K562 (cell line): Measurements from ENCODE around the gene CREG1. TPM values are rescaled to one million over a fixed set of nuclear protein-coding genes. Genes with fewer than 3 reads are reported as not detected.

ENCODE experiments used
- ARID2 ChIP-seq: fragments of 450-650 bp; IDR thresholded peaks from 2 replicates; pipeline ENCODE4 v1.6.1; 2017; ENCODE audit warnings: antibody characterized with exemption, mild to moderate bottlenecking
- ATF3 ChIP-seq, 2 experiments: fragments of 450-650 bp in 1 of 2; sonication (generic) in 1 of 2; formaldehyde crosslinking in 1 of 2; IDR thresholded peaks in 1 of 2; conservative IDR thresholded peaks in 1 of 2; 2 replicates each; pipeline versions ENCODE4 v1.6.1 to v1.8.1; 2016 to 2023; ENCODE audit warnings: mild to moderate bottlenecking in 2 of 2, moderate library complexity in 2 of 2, inconsistent platforms in 1 of 2, missing genetic modification reagents in 1 of 2
- BHLHE40 ChIP-seq: IDR thresholded peaks from 2 replicates; pipeline ENCODE4 v1.6.1; 2011; ENCODE audit warnings: low read length, improper control_type of control experiment
- CEBPG ChIP-seq, 3 experiments: fragments of 200-800 bp in 1 of 3; sonication (Bioruptor generic) in 1 of 3; sonication (generic) in 1 of 3; formaldehyde crosslinking in 1 of 3; IDR thresholded peaks in 2 of 3; conservative IDR thresholded peaks in 1 of 3; 2 replicates each; pipeline versions ENCODE4 v1.6.1 to v1.8.0; 2016 to 2022; ENCODE audit warnings: missing compliant biosample characterization in 2 of 3, missing genetic modification characterization in 2 of 3, mild to moderate bottlenecking in 1 of 3, missing genetic modification reagents in 1 of 3
- GABPB1 ChIP-seq: sonication (generic); formaldehyde crosslinking; IDR thresholded peaks from 2 replicates; pipeline ENCODE4 v1.8.0; 2022; ENCODE audit warnings: mild to moderate bottlenecking, missing genetic modification reagents
- GTF2B ChIP-seq: IDR thresholded peaks from 2 replicates; pipeline ENCODE4 v1.6.1; 2011; ENCODE audit not compliant: insufficient read length; ENCODE audit errors: extremely low read depth
- GTF2F1 ChIP-seq: IDR thresholded peaks from 2 replicates; pipeline ENCODE4 v1.6.1; 2011; ENCODE audit warnings: low read depth, low read length, improper control_type of control experiment
- HDAC1 ChIP-seq, 2 experiments: fragments of 450-650 bp; IDR thresholded peaks; 2 replicates each; pipeline ENCODE4 v1.6.1; 2016 to 2017; ENCODE audit warnings: inconsistent platforms in 1 of 2, mild to moderate bottlenecking in 1 of 2, moderate library complexity in 1 of 2
- NFXL1 ChIP-seq: fragments of 450-650 bp; formaldehyde crosslinking; IDR thresholded peaks from 2 replicates; pipeline ENCODE4 v1.4.0; 2021; ENCODE audit warnings: mild to moderate bottlenecking
- NR2F6 ChIP-seq: fragments of 450-650 bp; formaldehyde crosslinking; IDR thresholded peaks from 2 replicates; pipeline ENCODE4 v1.4.0; 2020; ENCODE audit warnings: mild to moderate bottlenecking
- RFX1 ChIP-seq: fragments of 450-650 bp; IDR thresholded peaks from 2 replicates; pipeline ENCODE4 v1.6.1; 2016; ENCODE audit warnings: mild to moderate bottlenecking, moderate library complexity
- SIN3B ChIP-seq: fragments of 450-650 bp; IDR thresholded peaks from 2 replicates; pipeline ENCODE4 v1.6.1; 2017; ENCODE audit warnings: low read depth, mild to moderate bottlenecking, moderate library complexity
- SREBF1 ChIP-seq: fragments of 150-350 bp; IDR thresholded peaks from 2 replicates; pipeline ENCODE4 v1.6.1; 2014; ENCODE audit warnings: antibody characterized with exemption, low read depth, low read length, borderline replicate concordance
- UBTF ChIP-seq, 2 experiments: IDR thresholded peaks; 2 replicates each; pipeline ENCODE4 v1.6.1; 2012; ENCODE audit warnings: improper control_type of control experiment in 2 of 2, low read depth in 2 of 2, low read length in 2 of 2, borderline replicate concordance in 1 of 2
- ZNF134 ChIP-seq: fragments of 250-450 bp; sonication (Bioruptor Pico); conservative IDR thresholded peaks from 2 replicates; pipeline ENCODE4 v1.4.0; 2020
- ZNF197 ChIP-seq: fragments of 200-800 bp; sonication (Bioruptor generic); IDR thresholded peaks from 2 replicates; pipeline ENCODE4 v1.6.1; 2016; ENCODE audit warnings: low read depth, missing genetic modification characterization, missing compliant biosample characterization
- ZNF239 ChIP-seq: fragments of 250-450 bp; sonication (Bioruptor Pico); IDR thresholded peaks from 2 replicates; pipeline ENCODE4 v1.4.0; 2020; ENCODE audit warnings: mild to moderate bottlenecking
- ZNF408 ChIP-seq: fragments of 250-450 bp; sonication (Bioruptor Pico); IDR thresholded peaks from 2 replicates; pipeline ENCODE4 v1.4.0; 2020; ENCODE audit warnings: low read depth, mild to moderate bottlenecking, moderate library complexity
- ZNF511 ChIP-seq: sonication (generic); formaldehyde crosslinking; IDR thresholded peaks from 2 replicates; pipeline ENCODE4 v1.8.0; 2022; ENCODE audit warnings: mild to moderate bottlenecking, missing genetic modification reagents
- ZNF639 ChIP-seq, 2 experiments: fragments of 200-800 bp in 1 of 2; sonication (Bioruptor generic) in 1 of 2; sonication (generic) in 1 of 2; formaldehyde crosslinking in 1 of 2; IDR thresholded peaks in 1 of 2; conservative IDR thresholded peaks in 1 of 2; 2 replicates each; pipeline versions ENCODE4 v1.5.0 to v1.6.1; 2016 to 2020; ENCODE audit warnings: missing compliant biosample characterization in 1 of 2, missing genetic modification characterization in 1 of 2, missing genetic modification reagents in 1 of 2
- ZZZ3 ChIP-seq: fragments of 450-650 bp; IDR thresholded peaks from 2 replicates; pipeline ENCODE4 v1.6.1; 2016; ENCODE audit warnings: antibody characterized with exemption, mild to moderate bottlenecking, moderate library complexity
- polyA plus RNA-seq, 8 experiments: library from polyadenylated mRNA; depleted of rRNA in 4 of 8; stranded (reverse) in 5 of 8; unstranded in 3 of 8; fragments of >200 nt; fragmentation: Nextera tagmentation in 2 of 8; fragmentation: Illumina TruSeq in 1 of 8; extraction: Ambion mirVana in 2 of 8; extraction: Trizol in 1 of 8; gene quantifications; 2 replicates each; pipeline versions ENCODE4 v1.2.1 to v1.2.3, GENCODE V29; 2011 to 2014; ENCODE audit warnings: inconsistent platforms in 1 of 8, missing spikeins in 1 of 8
- total RNA-seq, 7 experiments: library from RNA; depleted of rRNA in 6 of 7; stranded (reverse); fragments of >200 nt in 6 of 7; fragmentation: Illumina TruSeq in 2 of 7; extraction: Trizol in 2 of 7; gene quantifications; 2 replicates each; pipeline versions ENCODE4 v1.2.1 to v1.2.3, GENCODE V29; 2011 to 2021; ENCODE audit warnings: low replicate concordance in 1 of 7

The CREG1 gene
- total and polyA plus RNA-seq, 9 of the 15 experiments (the other 6 are each of a cell fraction or from before 2014, with no cell fraction given): 45.7 to 272 (median 161) TPM

GRCh38 chr1:167517535-167518330, 35.8 kb downstream of the CREG1 start (continued):
- peak; percentile 97 for TF ChIP-seq ATF3 (IDR thresholded peaks at IDR 0.05)
- TF ChIP-seq ATF3 (CRISPR knock-in tag; conservative IDR thresholded peaks at IDR 0.05): peak; percentile 82; the same call in 1 of the 2 replicates
- no peak for TF ChIP-seq GTF2F1
- no peak for TF ChIP-seq ZNF408 (CRISPR knock-in tag)
- TF ChIP-seq HDAC1 (IDR thresholded peaks at IDR 0.05): no peak
- no peak for TF ChIP-seq ZNF239 (CRISPR knock-in tag)
- TF ChIP-seq SIN3B: no peak
- no peak for TF ChIP-seq ARID2
- TF ChIP-seq ZZZ3: no peak
- no peak for TF ChIP-seq RFX1
- TF ChIP-seq BHLHE40: no peak
- no peak for TF ChIP-seq NR2F6 (CRISPR knock-in tag)
- peak; percentile 64; the same call in 1 of the 2 replicates for TF ChIP-seq ZNF511
- no peak for TF ChIP-seq GABPB1 (CRISPR knock-in tag)
- peak in 1 of 2 experiments; percentile 78; a peak in 2 of 4 replicates for TF ChIP-seq ZNF639 (CRISPR knock-in tag; conservative IDR thresholded peaks at IDR 0.05 in 1 of 2, IDR thresholded peaks at IDR 0.05 in 1 of 2)
- TF ChIP-seq CEBPG (CRISPR knock-in tag; IDR thresholded peaks at IDR 0.05): no peak
- no peak for TF ChIP-seq CEBPG (tag; conservative IDR thresholded peaks at IDR 0.05 in 1 of 2, IDR thresholded peaks at IDR 0.05 in 1 of 2)
- TF ChIP-seq ZNF134 (CRISPR knock-in tag): no peak
- TF ChIP-seq ZNF197 (CRISPR knock-in tag): no peak
- TF ChIP-seq NFXL1: no peak
- no peak for TF ChIP-seq SREBF1
- TF ChIP-seq GTF2B: no peak
- 0 out of 4 replicates have a peak, but pooled peaks of 1 of the 2 experiments have one; percentile 33 for TF ChIP-seq UBTF (IDR thresholded peaks at IDR 0.05; ENCODE audit: borderline replicate concordance in 1 of 2, low read depth in 2 of 2, low read length in 2 of 2)
